ENCODE results near the gene F2R.

DNA sequence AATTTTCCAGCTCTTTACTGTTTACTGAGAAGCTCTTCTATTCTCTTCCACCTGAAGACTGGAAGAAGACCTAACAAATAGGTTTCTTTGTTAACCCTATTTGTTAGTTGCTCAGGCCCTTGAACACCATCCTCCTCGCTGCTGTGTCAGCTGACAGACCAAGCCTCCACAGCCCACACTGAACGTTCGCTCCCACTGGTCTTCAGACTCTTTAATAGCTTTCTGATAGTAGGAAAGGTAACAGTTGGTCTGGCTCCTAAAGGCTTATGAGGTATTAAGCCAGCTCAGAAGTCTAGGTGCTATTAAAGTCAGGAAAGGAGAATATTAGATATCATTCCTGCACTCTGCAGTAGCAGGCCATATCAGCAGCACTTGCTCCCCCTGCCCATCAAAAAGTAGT is 23.3 kb upstream of the F2R start:
- TF ChIP-seq, protein P1, sequence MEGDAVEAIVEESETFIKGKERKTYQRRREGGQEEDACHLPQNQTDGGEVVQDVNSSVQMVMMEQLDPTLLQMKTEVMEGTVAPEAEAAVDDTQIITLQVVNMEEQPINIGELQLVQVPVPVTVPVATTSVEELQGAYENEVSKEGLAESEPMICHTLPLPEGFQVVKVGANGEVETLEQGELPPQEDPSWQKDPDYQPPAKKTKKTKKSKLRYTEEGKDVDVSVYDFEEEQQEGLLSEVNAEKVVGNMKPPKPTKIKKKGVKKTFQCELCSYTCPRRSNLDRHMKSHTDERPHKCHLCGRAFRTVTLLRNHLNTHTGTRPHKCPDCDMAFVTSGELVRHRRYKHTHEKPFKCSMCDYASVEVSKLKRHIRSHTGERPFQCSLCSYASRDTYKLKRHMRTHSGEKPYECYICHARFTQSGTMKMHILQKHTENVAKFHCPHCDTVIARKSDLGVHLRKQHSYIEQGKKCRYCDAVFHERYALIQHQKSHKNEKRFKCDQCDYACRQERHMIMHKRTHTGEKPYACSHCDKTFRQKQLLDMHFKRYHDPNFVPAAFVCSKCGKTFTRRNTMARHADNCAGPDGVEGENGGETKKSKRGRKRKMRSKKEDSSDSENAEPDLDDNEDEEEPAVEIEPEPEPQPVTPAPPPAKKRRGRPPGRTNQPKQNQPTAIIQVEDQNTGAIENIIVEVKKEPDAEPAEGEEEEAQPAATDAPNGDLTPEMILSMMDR (IDR thresholded peaks at IDR 0.05): no peak
- TF ChIP-seq POLR2A (IDR thresholded peaks at IDR 0.05): no peak

Measured in testis (tissue), 2 donors.